Neural cell (in vitro differentiated cells): ENCODE measurements around the gene CCDC71. TPM values are rescaled to one million over a fixed set of nuclear protein-coding genes. Genes with fewer than 3 reads are reported as not detected.

Experiments
- H2AFZ ChIP-seq: fragments of 200-600, 300-800 bp; sonication (generic), shearing (Covaris generic); 2 replicates; pipeline ENCODE4 v1.6.0; 2014; ENCODE audit warnings: low read depth, mild to moderate bottlenecking, antibody characterized with exemption, low read length, moderate library complexity
- H3F3A ChIP-seq: fragments of 200-600 bp; shearing (Covaris generic); 2 replicates; pipeline ENCODE4 v1.6.1; 2016; ENCODE audit warnings: mild to moderate bottlenecking, moderate library complexity, mixed read lengths, antibody characterized with exemption, low read length; ENCODE audit not compliant: insufficient read depth, poor library complexity, severe bottlenecking
- H3K27ac ChIP-seq: fragments of 200-600, 300-800 bp; sonication (generic), shearing (Covaris generic); 2 replicates; pipeline ENCODE4 v1.5.1; 2014; ENCODE audit warnings: mild to moderate bottlenecking, low read length, moderate library complexity
- H3K27me3 ChIP-seq: fragments of 300-800, 200-600 bp; sonication (generic), shearing (Covaris generic); 2 replicates; pipeline ENCODE4 v1.6.0; 2014; ENCODE audit warnings: mild to moderate bottlenecking, low read depth, low read length, moderate library complexity; ENCODE audit not compliant: insufficient read depth
- H3K36me3 ChIP-seq: fragments of 300-800, 200-600 bp; sonication (generic), shearing (Covaris generic); 2 replicates; pipeline ENCODE4 v1.5.1; 2014; ENCODE audit warnings: mild to moderate bottlenecking, antibody characterized with exemption, low read length, moderate library complexity; ENCODE audit not compliant: insufficient read depth
- H3K4me2 ChIP-seq: fragments of 300-800, 200-600 bp; sonication (generic), shearing (Covaris generic); 2 replicates; pipeline ENCODE4 v1.6.0; 2014; ENCODE audit warnings: mild to moderate bottlenecking, low read length
- H3K4me3 ChIP-seq: fragments of 300-800, 200-600 bp; sonication (generic), shearing (Covaris generic); 2 replicates; pipeline ENCODE4 v1.5.1; 2014; ENCODE audit warnings: mild to moderate bottlenecking, low read length, moderate library complexity
- H3K79me2 ChIP-seq: fragments of 200-600 bp; shearing (Covaris generic); replicated peaks from 2 replicates; pipeline ENCODE4 v1.6.0; 2014; ENCODE audit warnings: mild to moderate bottlenecking, low read length, moderate library complexity; ENCODE audit not compliant: insufficient read depth
- H3K9ac ChIP-seq: fragments of 300-800, 200-600 bp; sonication (generic), shearing (Covaris generic); 2 replicates; pipeline ENCODE4 v1.6.1; 2016; ENCODE audit warnings: mild to moderate bottlenecking, low read length, mixed read lengths
- H3K9me2 ChIP-seq: fragments of 200-600 bp; shearing (Covaris generic); 2 replicates; pipeline ENCODE4 v1.6.1; 2016; ENCODE audit warnings: mild to moderate bottlenecking, low read length, mixed read lengths; ENCODE audit not compliant: insufficient read depth
- H3K9me3 ChIP-seq: fragments of 200-600, 300-800 bp; sonication (generic), shearing (Covaris generic); 2 replicates; pipeline ENCODE4 v1.6.1; 2016; ENCODE audit warnings: mild to moderate bottlenecking, mixed run types, low read length, moderate library complexity, mixed read lengths
- H4K20me1 ChIP-seq: fragments of 200-600 bp; shearing (Covaris generic); 2 replicates; pipeline ENCODE4 v1.6.1; 2016; ENCODE audit warnings: mild to moderate bottlenecking, mixed run types; ENCODE audit not compliant: insufficient read depth
- EP300 ChIP-seq: fragments of 450-650 bp; conservative IDR thresholded peaks from 2 replicates; pipeline ENCODE4 v1.6.1; 2014; ENCODE audit warnings: antibody characterized with exemption, mild to moderate bottlenecking, moderate library complexity; ENCODE audit not compliant: poor library complexity, severe bottlenecking
- EZH2 ChIP-seq: fragments of 200-600, 300-800 bp; shearing (Covaris generic), sonication (generic); IDR thresholded peaks from 2 replicates; pipeline ENCODE4 v1.6.1; 2014; ENCODE audit warnings: antibody characterized with exemption, low read length, borderline replicate concordance, mild to moderate bottlenecking; ENCODE audit not compliant: insufficient read depth, poor library complexity, severe bottlenecking
- MXI1 ChIP-seq: fragments of 450-650 bp; conservative IDR thresholded peaks from 2 replicates; pipeline ENCODE4 v1.6.1; 2014; ENCODE audit warnings: antibody characterized with exemption, mild to moderate bottlenecking; ENCODE audit not compliant: poor library complexity, severe bottlenecking
- POLR2AphosphoS5 ChIP-seq: IDR thresholded peaks from 2 replicates; pipeline ENCODE4 v1.6.1; 2012
- RAD21 ChIP-seq: fragments of 450-650 bp; conservative IDR thresholded peaks from 2 replicates; pipeline ENCODE4 v1.6.1; 2014; ENCODE audit warnings: antibody characterized with exemption, mild to moderate bottlenecking, moderate library complexity
- SMC3 ChIP-seq: fragments of 450-650 bp; conservative IDR thresholded peaks from 2 replicates; pipeline ENCODE4 v1.6.1; 2014; ENCODE audit warnings: antibody characterized with exemption, mild to moderate bottlenecking, moderate library complexity; ENCODE audit not compliant: poor library complexity
- TAF1 ChIP-seq: IDR thresholded peaks from 2 replicates; pipeline ENCODE4 v1.6.1; 2012; ENCODE audit warnings: low read depth
- polyA plus RNA-seq: library from polyadenylated mRNA; depleted of rRNA; stranded (reverse); fragments of >200 nt; gene quantifications from 2 replicates; pipeline ENCODE4 v1.2.3, GENCODE V29; 2014
- TF ChIP-seq, protein P1 (sequence below): IDR thresholded peaks from 2 replicates; pipeline ENCODE4 v1.6.1; 2012; ENCODE audit warnings: borderline replicate concordance
- TF ChIP-seq, protein P2 (sequence below): fragments of 450-650 bp; IDR thresholded peaks from 2 replicates; pipeline ENCODE4 v1.5.1; 2014; ENCODE audit warnings: antibody characterized with exemption, mild to moderate bottlenecking, moderate library complexity; ENCODE audit not compliant: poor library complexity, severe bottlenecking

CCDC71 gene
- polyA plus RNA-seq, 1 donor from 2014 or later, result 14.8 TPM

GRCh38 chr3:49132073-49132436 is 34.1 kb downstream of the CCDC71 start:
- H3K27me3 ChIP-seq, result no peaks in the 10 kb centered on the region
- no peak overlapping the region for H3K9ac ChIP-seq
- H3K4me3 ChIP-seq, result no peak overlapping the region
- no peak overlapping the region for H3K27ac ChIP-seq
- no peaks in the 10 kb centered on the region for H3K79me2 ChIP-seq
- H4K20me1 ChIP-seq, result no peaks in the 10 kb centered on the region
- no peak overlapping the region for H3K4me2 ChIP-seq
- no peak overlapping the region for H2AFZ ChIP-seq
- no peaks in the 10 kb centered on the region for H3K36me3 ChIP-seq
- no peaks in the 10 kb centered on the region for H3K9me2 ChIP-seq
- no peaks in the 10 kb centered on the region for H3F3A ChIP-seq
- no peaks in the 10 kb centered on the region for H3K9me3 ChIP-seq
- TF ChIP-seq, protein P1, sequence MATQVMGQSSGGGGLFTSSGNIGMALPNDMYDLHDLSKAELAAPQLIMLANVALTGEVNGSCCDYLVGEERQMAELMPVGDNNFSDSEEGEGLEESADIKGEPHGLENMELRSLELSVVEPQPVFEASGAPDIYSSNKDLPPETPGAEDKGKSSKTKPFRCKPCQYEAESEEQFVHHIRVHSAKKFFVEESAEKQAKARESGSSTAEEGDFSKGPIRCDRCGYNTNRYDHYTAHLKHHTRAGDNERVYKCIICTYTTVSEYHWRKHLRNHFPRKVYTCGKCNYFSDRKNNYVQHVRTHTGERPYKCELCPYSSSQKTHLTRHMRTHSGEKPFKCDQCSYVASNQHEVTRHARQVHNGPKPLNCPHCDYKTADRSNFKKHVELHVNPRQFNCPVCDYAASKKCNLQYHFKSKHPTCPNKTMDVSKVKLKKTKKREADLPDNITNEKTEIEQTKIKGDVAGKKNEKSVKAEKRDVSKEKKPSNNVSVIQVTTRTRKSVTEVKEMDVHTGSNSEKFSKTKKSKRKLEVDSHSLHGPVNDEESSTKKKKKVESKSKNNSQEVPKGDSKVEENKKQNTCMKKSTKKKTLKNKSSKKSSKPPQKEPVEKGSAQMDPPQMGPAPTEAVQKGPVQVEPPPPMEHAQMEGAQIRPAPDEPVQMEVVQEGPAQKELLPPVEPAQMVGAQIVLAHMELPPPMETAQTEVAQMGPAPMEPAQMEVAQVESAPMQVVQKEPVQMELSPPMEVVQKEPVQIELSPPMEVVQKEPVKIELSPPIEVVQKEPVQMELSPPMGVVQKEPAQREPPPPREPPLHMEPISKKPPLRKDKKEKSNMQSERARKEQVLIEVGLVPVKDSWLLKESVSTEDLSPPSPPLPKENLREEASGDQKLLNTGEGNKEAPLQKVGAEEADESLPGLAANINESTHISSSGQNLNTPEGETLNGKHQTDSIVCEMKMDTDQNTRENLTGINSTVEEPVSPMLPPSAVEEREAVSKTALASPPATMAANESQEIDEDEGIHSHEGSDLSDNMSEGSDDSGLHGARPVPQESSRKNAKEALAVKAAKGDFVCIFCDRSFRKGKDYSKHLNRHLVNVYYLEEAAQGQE, result no peak
- TF ChIP-seq EZH2 (no peak), SMC3 (no peak), TAF1 (no peak), EP300 (no peak), POLR2AphosphoS5 (no peak), MXI1 (no peak), RAD21 (no peak)
- TF ChIP-seq, protein P2, sequence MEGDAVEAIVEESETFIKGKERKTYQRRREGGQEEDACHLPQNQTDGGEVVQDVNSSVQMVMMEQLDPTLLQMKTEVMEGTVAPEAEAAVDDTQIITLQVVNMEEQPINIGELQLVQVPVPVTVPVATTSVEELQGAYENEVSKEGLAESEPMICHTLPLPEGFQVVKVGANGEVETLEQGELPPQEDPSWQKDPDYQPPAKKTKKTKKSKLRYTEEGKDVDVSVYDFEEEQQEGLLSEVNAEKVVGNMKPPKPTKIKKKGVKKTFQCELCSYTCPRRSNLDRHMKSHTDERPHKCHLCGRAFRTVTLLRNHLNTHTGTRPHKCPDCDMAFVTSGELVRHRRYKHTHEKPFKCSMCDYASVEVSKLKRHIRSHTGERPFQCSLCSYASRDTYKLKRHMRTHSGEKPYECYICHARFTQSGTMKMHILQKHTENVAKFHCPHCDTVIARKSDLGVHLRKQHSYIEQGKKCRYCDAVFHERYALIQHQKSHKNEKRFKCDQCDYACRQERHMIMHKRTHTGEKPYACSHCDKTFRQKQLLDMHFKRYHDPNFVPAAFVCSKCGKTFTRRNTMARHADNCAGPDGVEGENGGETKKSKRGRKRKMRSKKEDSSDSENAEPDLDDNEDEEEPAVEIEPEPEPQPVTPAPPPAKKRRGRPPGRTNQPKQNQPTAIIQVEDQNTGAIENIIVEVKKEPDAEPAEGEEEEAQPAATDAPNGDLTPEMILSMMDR, result no peak

DNA sequence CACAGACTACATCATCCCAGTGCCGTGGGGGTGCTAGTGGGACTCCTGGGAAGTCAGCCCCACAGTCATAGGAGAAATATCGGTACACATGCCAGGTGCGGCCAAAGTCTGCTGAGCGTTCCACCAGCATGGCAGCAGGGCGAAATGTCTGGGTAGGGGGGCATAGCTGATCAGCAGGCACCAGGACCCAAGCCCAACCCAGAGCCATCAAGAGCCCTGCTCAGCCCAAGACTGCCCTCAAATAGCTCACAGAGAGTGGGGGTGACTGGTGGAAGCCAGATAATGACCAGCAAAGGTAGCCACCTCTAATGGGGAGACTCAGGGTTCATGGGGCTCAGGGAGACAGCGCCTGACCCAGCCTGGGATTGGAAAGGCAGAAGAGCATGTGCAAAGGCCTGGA is 34.6 kb downstream of the CCDC71 start:
- no peaks in the 10 kb centered on the region for H3K27me3 ChIP-seq
- TF ChIP-seq, protein P2, result no peak
- no peak overlapping the region for H3K4me3 ChIP-seq
- H3K36me3 ChIP-seq, result no peaks in the 10 kb centered on the region
- no peaks in the 10 kb centered on the region for H4K20me1 ChIP-seq
- no peak overlapping the region for H3K9ac ChIP-seq
- no peak overlapping the region for H2AFZ ChIP-seq
- no peak overlapping the region for H3K27ac ChIP-seq
- no peaks in the 10 kb centered on the region for H3F3A ChIP-seq
- no peaks in the 10 kb centered on the region for H3K9me2 ChIP-seq
- no peak overlapping the region for H3K4me2 ChIP-seq
- no peaks in the 10 kb centered on the region for H3K9me3 ChIP-seq
- H3K79me2 ChIP-seq, result no peaks in the 10 kb centered on the region
